Measurements from ENCODE around the gene MAGI2.

DNA sequence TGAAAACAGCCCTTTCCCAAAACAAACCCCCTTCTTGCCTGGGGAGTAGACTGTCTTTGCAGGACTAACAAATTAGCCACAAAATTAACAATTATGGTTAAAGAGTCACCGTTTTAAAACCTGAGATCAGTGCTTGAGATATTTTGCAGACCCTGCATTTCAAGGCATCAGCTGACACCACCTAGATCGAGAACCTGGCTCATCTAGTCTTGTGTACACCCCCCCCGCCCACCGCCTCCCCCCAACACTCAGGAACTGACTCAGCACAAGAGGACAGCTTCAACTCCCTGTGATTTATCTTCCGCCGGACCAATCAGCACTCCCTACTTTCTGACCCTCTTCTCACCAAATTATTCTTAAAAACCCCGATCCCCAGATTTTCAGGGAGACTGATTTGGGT, 917.8 kb downstream of the MAGI2 start:
- TF ChIP-seq POLR2A (IDR thresholded peaks at IDR 0.05) = no peak
- TF ChIP-seq, protein P1, sequence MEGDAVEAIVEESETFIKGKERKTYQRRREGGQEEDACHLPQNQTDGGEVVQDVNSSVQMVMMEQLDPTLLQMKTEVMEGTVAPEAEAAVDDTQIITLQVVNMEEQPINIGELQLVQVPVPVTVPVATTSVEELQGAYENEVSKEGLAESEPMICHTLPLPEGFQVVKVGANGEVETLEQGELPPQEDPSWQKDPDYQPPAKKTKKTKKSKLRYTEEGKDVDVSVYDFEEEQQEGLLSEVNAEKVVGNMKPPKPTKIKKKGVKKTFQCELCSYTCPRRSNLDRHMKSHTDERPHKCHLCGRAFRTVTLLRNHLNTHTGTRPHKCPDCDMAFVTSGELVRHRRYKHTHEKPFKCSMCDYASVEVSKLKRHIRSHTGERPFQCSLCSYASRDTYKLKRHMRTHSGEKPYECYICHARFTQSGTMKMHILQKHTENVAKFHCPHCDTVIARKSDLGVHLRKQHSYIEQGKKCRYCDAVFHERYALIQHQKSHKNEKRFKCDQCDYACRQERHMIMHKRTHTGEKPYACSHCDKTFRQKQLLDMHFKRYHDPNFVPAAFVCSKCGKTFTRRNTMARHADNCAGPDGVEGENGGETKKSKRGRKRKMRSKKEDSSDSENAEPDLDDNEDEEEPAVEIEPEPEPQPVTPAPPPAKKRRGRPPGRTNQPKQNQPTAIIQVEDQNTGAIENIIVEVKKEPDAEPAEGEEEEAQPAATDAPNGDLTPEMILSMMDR (IDR thresholded peaks at IDR 0.05 in 4 of 5, conservative IDR thresholded peaks at IDR 0.05 in 1 of 5) = no peak
